COLO668 (cell line): ENCODE results near the gene MKRN2.
A peak's percentile ranks its signal among the peaks of the same experiment; 100 is the strongest.

Experiments
- DNase-seq: peaks from one replicate; lab custom pipeline; 2025; ENCODE audit not compliant: unreplicated experiment; lab: John Stamatoyannopoulos, UW

The MKRN2 gene

DNA sequence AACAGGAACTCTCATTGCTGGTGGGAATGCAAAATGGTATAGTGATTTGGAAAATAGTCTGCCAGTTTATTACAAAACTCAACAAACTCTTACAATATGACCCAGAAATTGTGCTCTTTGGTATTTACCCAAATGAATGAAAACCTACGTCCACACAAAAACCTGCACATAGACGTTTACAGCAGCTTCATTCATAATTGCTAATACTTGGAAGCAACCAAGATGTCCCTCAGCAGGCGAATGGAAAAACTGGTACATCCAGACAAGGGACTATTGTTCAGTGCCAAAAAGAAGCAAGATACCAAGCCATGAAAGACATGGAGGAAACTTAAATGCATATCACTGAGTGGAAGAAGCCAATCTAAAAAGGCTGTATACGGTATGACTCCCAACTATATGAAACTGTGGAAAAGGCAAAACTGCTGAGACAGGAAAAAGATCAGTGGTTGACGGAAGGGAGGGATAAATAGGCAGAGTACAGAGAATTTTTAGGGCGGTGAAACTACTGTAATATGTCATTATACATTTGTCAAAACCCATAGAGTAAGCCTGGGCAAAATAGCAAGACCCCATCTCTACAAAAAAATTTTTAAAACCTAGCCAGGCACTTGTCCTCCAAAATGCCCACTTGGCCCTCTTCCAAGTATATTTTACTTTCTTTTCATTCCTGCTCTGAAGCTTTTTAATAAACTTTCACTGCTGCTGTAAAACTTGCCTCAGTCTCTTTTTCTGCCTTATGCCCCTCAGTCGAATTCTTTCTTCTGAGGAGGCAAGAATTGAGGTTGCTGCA lies 6.7 kb upstream of the MKRN2 start:
- no peak for DNase-seq

DNA sequence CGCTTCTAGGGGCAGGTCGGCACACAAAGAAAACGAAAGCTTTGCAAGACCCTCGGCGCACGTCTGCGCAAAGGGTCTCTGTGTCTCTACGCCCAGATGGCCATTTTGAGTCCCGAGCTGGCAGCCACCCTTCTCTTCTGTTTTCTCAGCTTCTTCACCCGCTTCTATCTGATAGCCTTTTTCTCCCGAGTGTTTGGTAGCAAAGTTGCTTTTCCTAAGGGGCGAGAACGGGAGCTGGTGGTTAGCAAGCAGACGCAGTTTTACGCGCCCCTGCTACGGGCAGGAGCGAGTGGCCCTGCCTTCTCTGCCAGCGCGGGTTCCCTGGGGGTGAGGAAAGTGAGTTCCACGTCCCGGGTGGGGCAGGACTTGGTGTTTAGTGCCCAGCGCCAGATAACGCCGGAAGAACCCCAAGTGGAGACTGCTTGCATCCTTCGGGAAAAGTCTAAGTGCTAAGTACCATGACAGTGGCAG lies 2.9 kb upstream of the MKRN2 start:
- peak; percentile 28 for DNase-seq

DNA sequence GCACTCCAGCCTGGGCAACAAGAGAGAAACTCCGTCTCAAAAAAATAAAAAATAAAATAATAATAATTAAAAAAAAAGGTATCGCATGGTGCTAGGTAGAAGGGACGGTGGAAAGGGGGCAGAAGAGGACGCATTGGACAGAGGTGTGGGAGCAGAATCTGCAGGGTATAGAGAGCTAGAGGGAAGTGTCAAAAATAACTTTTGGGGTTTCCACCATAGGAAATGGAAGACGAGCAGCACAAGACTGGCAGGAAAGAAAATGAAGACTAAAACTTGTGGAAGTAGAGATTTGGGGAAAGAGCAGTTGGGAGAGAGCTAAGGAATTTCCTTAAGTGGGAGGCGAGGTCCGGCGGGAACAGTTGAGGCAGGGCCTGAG lies 585 bp upstream of the MKRN2 start:
- DNase-seq: no peak

DNA sequence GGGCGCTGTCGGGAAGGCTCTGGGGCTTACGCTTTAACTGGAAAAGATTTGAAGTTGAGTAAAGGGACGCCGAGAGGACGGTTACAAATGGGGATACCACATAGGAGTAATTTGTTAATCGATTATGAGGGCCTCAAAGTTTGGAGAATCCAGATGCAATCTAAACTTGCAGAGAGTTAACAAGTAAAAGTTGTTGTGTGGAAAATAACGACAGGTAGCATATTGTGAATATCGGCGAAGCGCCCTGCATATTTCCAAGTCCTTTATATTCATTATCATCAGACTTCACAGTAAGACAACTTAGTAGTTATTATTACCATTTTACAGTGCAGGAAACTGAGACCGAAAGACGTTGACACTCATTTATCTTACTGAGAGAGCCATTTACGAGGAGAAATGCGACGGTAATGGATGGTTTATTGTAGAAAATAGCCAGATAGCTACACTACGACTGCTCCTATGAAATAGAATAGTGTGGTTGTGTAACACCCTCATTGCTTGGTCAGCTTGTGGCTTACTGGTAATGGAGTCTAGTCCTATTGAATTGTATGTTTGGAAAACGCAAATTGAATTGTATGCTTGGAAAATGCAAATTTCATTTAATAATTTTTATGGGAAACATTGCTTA lies 700 bp downstream of the MKRN2 start:
- no peak for DNase-seq

DNA sequence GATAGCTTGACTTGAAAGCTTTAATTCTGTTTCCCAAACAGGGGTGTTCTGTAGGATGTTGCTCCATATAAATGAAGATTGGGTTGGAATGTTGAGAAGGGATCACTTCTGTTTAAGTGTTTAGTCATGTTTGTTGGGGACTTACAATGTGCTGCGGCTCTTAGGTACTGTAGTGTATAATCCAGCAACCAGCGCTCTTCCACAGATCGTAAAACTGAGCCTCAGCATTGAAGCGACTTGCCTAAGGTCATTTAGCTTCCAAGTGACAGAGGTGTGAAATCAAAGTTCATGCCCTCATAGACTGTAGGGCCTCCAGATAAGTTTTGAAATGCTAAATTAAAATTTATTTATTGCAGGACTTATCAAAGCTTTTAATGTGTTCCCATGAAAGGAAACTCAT lies 1.8 kb downstream of the MKRN2 start:
- no peak for DNase-seq

DNA sequence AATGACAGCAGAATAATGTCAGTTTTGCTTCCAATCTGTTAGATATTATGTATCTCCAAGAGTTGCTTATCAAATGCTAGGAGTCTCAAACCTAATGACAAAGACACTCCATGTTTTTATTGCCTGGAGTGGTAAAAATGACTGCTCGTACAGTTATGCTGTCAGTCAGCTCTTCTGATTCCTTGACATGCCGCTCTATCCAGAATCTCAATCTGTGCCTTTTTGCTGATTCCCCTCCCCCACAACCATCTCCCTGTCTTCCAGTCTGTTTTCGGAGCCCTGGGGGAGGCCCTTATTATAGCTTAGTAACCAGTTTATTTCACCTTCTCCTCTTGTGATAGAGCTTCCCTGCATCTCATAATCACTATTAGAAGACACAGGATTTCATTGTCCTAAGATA lies 2.6 kb downstream of the MKRN2 start:
- no peak for DNase-seq

DNA sequence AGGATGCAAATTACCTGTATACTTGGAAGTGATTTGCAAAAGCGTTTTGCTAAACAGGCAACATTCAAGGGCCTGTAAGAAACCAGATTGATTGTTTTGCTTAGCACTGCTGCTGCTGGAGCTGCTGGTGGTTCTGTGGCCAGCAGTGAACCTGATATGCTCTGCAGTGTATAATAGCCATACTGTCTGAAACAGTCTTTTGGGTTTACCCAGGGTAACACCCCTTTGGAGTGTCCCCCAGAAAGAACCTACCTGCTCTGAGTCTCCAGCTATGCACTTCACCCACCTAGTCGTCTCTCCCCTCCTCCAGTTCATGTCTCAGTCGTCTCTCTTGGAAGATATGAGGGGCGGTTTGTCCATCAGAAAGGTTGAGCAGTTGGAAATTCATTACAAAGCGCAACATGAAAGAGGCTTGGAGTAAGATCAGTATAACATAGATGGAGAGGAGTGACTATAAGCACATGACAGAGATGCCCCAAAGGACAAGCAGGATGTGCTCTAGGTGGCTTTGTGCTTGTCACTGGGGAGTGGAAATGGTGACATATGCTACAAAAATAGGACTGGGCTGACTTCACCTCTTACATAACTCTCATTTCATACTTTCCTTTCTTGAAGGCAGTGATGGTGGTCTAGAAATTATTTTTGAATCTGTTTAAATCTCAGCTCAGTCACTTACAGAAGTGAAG lies 3.8 kb downstream of the MKRN2 start:
- no peak for DNase-seq

DNA sequence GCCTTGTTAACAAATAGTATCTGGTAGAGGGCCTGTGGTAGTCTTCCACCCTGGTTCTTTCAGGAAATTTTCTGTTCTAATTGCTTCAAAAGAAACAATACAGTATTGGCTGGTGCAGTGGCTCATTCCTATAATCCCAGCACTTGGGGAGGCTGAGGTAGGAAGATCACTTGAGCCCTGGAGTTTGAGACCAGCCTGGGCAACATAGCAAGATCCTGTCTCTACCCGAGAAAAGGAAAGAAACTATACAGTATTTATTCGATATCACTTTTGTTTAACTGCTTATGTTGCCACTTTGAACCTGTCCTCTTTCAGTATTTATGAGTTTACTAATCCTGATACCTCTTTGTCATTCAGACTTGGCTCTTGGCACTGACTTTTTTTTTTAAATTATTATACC lies 4.5 kb downstream of the MKRN2 start:
- no peak for DNase-seq

DNA sequence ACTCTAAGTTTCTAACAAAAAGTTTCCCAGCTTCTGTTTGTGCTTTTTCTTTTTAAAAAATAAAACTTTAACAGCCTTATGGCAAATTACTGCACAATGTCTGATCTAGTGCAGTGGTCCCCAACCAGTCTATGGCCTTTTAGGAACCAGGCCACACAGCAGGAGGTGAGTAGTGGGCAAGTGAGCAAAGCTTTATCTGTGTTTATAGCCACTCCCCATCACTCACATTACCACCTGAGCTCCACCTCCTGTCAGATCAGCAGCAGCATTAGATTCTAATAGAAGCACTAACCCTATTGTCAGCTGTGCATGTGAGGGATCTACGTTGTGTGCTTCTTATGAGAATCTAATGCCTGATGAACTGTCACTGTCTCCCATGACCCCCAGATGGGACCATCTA lies 5.6 kb downstream of the MKRN2 start:
- DNase-seq: no peak

DNA sequence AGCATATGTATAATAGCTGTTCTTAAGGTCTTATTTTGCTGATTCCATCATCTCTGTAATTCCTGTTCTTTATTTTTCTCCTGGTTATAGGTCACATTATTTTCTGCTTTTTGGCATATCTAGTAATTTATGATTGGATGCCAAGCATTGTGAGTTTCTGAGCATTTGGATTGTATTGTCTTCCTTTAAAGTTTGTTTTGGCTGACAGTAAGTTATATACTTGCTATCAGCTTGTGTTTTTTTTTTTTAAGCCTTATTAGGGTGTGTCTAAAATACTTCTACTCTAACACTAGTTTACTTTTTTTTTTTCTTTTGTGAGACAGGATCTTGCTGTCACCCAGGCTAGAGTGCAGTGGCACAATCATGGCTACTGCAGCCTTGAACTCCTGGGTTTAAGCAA lies 10.1 kb downstream of the MKRN2 start:
- DNase-seq: no peak

DNA sequence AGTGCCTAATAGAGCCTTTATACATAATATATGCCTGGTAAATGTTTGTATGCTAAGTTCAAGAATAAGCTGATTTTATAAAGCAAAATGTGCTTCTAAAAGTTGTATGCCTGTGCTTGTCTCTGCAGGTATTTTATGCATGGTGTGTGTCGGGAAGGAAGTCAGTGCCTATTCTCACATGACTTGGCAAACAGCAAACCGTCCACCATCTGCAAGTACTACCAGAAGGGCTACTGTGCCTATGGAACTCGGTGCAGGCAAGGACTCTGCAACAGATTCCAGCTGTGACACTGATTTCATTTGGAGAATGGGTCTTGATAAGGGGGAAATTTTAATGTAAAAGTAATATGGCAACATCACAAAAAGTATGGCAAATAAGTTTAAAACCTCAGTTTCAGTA lies 11.9 kb downstream of the MKRN2 start:
- no peak for DNase-seq

DNA sequence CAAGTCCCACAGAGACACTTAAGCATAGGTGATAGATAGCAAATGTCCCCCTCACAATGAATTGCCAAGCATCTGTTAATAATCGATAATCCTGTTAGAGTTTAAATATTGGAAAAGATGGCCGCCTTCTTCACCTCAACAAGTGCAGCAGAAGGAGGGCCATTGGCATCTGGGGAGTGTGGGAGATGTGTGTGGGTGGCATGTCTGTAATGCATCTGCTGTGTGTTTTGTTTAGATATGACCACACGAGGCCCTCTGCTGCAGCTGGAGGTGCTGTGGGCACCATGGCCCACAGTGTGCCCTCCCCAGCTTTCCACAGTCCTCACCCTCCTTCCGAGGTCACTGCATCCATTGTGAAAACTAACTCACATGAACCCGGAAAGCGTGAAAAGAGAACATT lies 12.9 kb downstream of the MKRN2 start:
- no peak for DNase-seq

DNA sequence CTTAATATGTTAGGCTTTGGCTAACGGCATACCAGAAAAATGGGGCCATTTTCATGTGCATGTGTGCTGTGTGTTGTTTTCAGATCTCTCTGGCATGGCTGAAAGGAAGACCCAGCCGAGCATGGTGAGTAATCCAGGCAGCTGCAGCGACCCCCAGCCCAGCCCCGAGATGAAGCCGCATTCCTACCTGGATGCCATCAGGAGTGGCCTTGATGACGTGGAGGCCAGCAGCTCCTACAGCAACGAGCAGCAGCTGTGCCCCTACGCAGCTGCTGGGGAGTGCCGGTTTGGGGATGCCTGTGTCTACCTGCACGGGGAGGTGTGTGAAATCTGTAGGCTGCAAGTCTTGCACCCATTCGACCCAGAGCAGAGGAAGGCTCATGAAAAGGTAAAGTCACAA lies 15.1 kb downstream of the MKRN2 start:
- no peak for DNase-seq

DNA sequence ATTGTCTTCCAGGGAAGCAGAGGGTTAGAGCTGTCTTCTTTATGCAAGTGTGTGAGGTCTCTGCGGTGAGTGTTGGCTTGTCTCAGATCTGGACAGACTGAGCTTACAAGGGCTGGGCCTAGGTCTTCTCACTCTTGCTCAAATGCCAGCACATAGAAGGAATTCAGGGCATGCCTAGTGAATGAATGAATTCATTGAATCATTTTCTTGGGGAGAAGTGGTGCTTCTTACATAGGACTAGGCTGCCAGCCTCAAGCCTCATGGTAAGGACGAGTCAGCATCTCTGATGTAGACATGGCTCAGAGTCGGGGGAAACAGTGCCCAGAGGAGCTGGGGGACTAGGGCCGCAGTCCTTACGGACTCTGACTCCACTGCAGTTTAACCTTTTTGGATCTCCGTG lies 17.2 kb downstream of the MKRN2 start:
- no peak for DNase-seq

DNA sequence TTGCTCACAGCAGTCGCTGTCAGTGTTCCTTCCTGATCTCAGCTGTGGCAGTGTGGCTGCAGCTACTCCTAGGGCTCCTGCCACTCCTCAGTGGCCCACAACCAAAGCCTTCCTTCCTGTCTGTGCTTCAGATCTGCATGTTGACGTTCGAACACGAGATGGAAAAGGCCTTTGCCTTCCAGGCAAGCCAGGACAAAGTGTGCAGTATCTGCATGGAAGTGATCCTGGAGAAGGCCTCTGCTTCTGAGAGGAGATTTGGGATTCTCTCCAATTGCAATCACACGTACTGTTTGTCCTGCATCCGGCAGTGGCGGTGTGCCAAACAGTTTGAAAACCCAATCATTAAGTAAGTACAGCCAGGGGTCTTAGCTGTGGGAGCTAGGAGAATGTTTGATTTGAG lies 17.8 kb downstream of the MKRN2 start:
- DNase-seq: no peak

DNA sequence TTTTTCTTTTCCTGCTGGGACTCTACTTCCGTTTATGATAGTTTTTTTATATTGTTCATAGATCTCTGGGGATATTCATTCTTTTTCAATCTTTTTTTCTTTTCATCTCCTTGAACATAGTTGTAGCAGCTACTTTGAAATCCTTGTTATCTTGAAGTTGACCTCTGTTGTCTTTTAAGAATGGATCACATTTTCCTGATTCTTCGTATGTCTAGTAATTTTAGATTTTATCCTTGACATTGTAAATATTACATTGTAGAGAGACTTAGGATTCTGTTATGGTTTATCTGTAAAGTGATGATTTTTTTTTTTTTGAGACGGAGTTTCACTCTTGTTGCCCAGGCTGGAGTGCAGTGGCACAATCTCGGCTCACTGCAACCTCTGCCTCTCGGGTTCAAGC lies 20.5 kb downstream of the MKRN2 start:
- no peak for DNase-seq

DNA sequence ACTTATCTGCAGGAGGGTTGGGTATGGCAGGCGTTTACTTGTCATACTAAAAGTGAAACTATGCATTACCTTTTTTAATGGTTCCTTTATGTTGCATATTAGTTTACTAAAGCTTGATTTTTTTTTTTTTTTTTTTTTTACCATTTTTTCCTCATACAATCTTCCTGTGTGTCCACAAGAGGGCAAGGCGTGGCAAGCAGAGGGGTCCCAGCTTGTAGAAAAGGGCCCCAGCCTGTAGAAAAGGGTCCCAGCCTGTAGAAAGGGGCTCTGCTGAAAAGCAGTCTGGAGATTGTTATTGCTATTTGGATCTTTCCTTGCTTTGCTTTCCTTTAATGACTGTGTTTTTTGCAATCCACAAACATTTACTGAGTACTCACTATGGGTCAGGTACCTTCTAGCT lies 21.9 kb downstream of the MKRN2 start:
- DNase-seq: no peak

DNA sequence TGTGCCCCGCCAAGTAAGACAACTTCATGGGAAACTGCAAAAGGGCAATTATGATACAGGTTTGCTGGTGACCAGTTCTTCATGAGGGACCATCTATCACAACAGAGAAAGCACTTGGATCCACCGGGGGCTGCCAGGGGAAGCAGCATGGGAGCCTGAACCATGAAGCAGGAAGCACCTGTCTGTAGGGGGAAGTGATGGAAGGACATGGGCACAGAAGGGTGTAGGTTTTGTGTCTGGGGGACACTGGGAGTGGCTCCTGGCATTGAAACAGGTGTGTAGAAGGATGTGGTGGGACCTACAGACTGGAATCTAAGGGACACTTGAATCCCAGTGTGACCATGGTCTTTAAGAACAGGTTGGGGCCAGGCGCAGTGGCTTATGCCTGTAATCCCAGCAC lies 22.6 kb downstream of the MKRN2 start:
- no peak for DNase-seq

DNA sequence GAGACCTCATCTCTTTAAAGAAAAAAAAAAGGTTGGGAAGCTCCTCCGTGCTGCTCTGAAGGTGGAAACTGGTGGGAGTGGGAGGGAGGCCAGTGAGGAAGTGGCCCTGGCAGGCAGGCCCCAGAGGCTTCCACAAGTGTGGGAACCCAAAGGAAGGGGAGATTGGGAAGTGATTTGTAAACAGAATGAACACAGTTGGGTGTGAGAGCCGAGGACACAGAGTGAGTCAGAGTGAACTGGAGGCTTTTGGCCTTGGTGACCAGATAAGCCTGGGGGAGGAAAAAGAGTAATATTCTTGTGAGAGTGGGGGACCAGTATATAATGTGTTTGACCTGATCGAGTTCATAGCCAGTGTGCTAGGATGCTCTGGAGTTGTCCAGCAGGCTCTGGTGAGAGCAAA lies 23.0 kb downstream of the MKRN2 start:
- DNase-seq: no peak

DNA sequence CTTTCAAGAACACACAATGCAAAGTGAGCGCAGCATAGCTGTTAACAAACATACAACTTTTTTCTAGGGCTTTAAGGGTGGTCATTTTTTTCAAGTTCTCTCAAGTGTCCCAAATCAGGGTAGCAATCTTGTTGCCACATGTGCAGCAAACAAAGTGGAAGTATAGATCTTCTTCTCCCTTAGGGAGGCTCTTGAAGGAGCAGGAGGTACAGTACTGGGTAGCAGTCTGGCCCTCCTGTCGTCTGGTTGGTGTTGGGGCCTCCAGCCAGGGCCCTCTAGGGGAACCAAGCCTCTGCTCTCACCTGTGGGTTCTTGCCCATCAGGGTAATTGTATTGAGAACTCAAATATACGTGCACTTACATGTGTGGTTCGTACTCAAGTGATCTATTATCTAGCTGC lies 25.8 kb downstream of the MKRN2 start:
- no peak for DNase-seq

DNA sequence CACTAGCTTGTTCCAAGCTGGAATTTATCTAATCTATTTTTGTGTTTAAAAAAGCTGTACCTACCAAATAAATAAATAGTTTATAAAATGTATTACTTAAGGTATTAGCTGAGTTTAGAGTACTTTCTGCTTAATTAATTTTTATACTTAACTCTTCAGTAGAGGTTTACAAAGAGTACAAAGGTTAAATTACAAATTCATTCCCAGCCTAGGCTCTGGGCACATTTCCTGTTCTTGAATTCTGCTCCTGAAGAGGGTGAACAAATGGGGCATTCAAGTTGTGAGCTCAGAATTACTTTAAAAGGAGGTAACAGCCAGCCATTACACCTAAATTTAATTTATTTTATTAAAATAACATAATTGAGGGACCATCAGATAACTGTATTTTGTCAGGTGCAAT lies 26.4 kb downstream of the MKRN2 start:
- no peak for DNase-seq

DNA sequence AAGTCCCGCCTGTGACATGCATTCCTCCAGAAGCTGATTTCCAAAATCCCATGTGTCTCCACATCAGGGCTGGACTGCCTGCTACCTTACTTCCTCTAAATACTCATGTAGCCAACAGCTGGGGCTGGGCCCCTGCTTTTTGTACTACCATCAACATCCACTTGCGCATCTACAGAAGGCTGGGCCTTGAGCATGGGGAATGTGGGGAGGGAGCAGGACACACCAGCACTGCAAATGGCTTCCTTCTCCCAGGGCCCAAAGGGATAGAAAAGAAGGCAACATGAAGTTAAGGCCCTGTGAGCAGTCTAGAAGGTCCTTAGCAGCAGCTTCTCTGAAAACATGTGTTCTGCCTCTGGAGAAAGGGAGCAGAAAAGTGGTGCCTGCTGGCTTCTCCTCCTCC lies 27.2 kb downstream of the MKRN2 start:
- no peak for DNase-seq
